IPS-18a (cell line): ENCODE data around the gene TSN.

Source experiments
- H3K27ac ChIP-seq: one replicate; pipeline ENCODE4 v1.5.1; 2013; ENCODE audit warnings: low read length
- H3K27me3 ChIP-seq: one replicate; pipeline ENCODE4 v1.6.1; 2013; ENCODE audit warnings: mild to moderate bottlenecking, low read length; ENCODE audit not compliant: control insufficient read depth, insufficient read depth
- H3K36me3 ChIP-seq: one replicate; pipeline ENCODE4 v1.6.1; 2013; ENCODE audit warnings: low read depth, low read length; ENCODE audit not compliant: control insufficient read depth
- H3K4me1 ChIP-seq: one replicate; pipeline ENCODE4 v1.6.1; 2013; ENCODE audit warnings: low read depth, low read length; ENCODE audit not compliant: control insufficient read depth
- H3K4me3 ChIP-seq: one replicate; pipeline ENCODE4 v1.5.1; 2013; ENCODE audit warnings: low read length
- H3K9ac ChIP-seq: one replicate; pipeline ENCODE4 v1.6.1; 2013; ENCODE audit warnings: mild to moderate bottlenecking, low read length, moderate library complexity
- H3K9me3 ChIP-seq: one replicate; pipeline ENCODE4 v1.6.1; 2013; ENCODE audit warnings: low read depth, low read length; ENCODE audit not compliant: control insufficient read depth

The TSN gene

GRCh38 chr2:121748202-121748601 is 7.2 kb upstream of the TSN start:
- Histone ChIP-seq H3K36me3 (no peaks in the 10 kb centered on the region), H3K9me3 (no peaks in the 10 kb centered on the region), H3K4me3 (no peak overlapping the region), H3K27ac (no peak overlapping the region), H3K4me1 (no peaks in the 10 kb centered on the region), H3K27me3 (no peaks in the 10 kb centered on the region), H3K9ac (no peak overlapping the region)

GRCh38 chr2:121754851-121755236 is 607 bp upstream of the TSN start:
- H3K27me3 ChIP-seq = no peaks in the 10 kb centered on the region
- peaks cover 21% of the 10 kb centered on the region for H3K36me3 ChIP-seq
- peak overlapping the region; percentile 84 for H3K9ac ChIP-seq
- peak overlapping the region; percentile 75 for H3K4me3 ChIP-seq
- H3K9me3 ChIP-seq = no peaks in the 10 kb centered on the region
- H3K4me1 ChIP-seq = no peaks in the 10 kb centered on the region
- peak overlapping the region; percentile 2 for H3K27ac ChIP-seq

GRCh38 chr2:121764681-121765228 is 9.3 kb downstream of the TSN start:
- no peak overlapping the region for H3K9ac ChIP-seq
- H3K4me3 ChIP-seq = no peak overlapping the region
- peaks cover 74% of the 10 kb centered on the region for H3K36me3 ChIP-seq
- no peaks in the 10 kb centered on the region for H3K9me3 ChIP-seq
- no peaks in the 10 kb centered on the region for H3K4me1 ChIP-seq
- H3K27ac ChIP-seq = no peak overlapping the region
- H3K27me3 ChIP-seq = no peaks in the 10 kb centered on the region

GRCh38 chr2:121766624-121767023 is 11.2 kb downstream of the TSN start:
- Histone ChIP-seq H3K9me3 (no peaks in the 10 kb centered on the region), H3K4me1 (no peaks in the 10 kb centered on the region), H3K27ac (no peak overlapping the region), H3K4me3 (no peak overlapping the region), H3K27me3 (no peaks in the 10 kb centered on the region), H3K36me3 (peaks cover 59% of the 10 kb centered on the region), H3K9ac (no peak overlapping the region)

- Histone ChIP-seq H3K9me3 (no peaks in the 10 kb centered on the region), H3K27me3 (no peaks in the 10 kb centered on the region), H3K4me1 (no peaks in the 10 kb centered on the region), H3K4me3 (no peak overlapping the region), H3K9ac (no peak overlapping the region), H3K36me3 (peaks cover 48% of the 10 kb centered on the region), H3K27ac (no peak overlapping the region)
Measured at GRCh38 chr2:121768143-121768755, 12.8 kb downstream of the TSN start.

GRCh38 chr2:121771976-121772742 is 16.7 kb downstream of the TSN start:
- H3K4me1 ChIP-seq = no peaks in the 10 kb centered on the region
- no peak overlapping the region for H3K9ac ChIP-seq
- H3K27me3 ChIP-seq = no peaks in the 10 kb centered on the region
- no peak overlapping the region for H3K4me3 ChIP-seq
- peaks cover 11% of the 10 kb centered on the region for H3K36me3 ChIP-seq
- no peak overlapping the region for H3K27ac ChIP-seq
- H3K9me3 ChIP-seq = no peaks in the 10 kb centered on the region

- no peaks in the 10 kb centered on the region for H3K9me3 ChIP-seq
- no peaks in the 10 kb centered on the region for H3K36me3 ChIP-seq
- H3K4me3 ChIP-seq = no peak overlapping the region
- H3K9ac ChIP-seq = no peak overlapping the region
- H3K27me3 ChIP-seq = no peaks in the 10 kb centered on the region
- H3K4me1 ChIP-seq = no peaks in the 10 kb centered on the region
- no peak overlapping the region for H3K27ac ChIP-seq
Measured at GRCh38 chr2:121774235-121774634, 18.8 kb downstream of the TSN start.

GRCh38 chr2:121776361-121776760 is 20.9 kb downstream of the TSN start:
- H3K36me3 ChIP-seq = no peaks in the 10 kb centered on the region
- no peak overlapping the region for H3K4me3 ChIP-seq
- no peak overlapping the region for H3K27ac ChIP-seq
- H3K4me1 ChIP-seq = no peaks in the 10 kb centered on the region
- H3K9ac ChIP-seq = no peak overlapping the region
- no peaks in the 10 kb centered on the region for H3K9me3 ChIP-seq
- H3K27me3 ChIP-seq = no peaks in the 10 kb centered on the region

GRCh38 chr2:121776885-121777698 is 21.6 kb downstream of the TSN start:
- Histone ChIP-seq H3K9ac (no peak overlapping the region), H3K4me3 (no peak overlapping the region), H3K36me3 (no peaks in the 10 kb centered on the region), H3K27me3 (no peaks in the 10 kb centered on the region), H3K9me3 (no peaks in the 10 kb centered on the region), H3K4me1 (no peaks in the 10 kb centered on the region), H3K27ac (no peak overlapping the region)

- Histone ChIP-seq H3K4me3 (no peak overlapping the region), H3K27ac (no peak overlapping the region), H3K9ac (no peak overlapping the region), H3K9me3 (no peaks in the 10 kb centered on the region), H3K36me3 (no peaks in the 10 kb centered on the region), H3K27me3 (no peaks in the 10 kb centered on the region), H3K4me1 (no peaks in the 10 kb centered on the region)
Measured at GRCh38 chr2:121777699-121778058, 22.2 kb downstream of the TSN start.

GRCh38 chr2:121778741-121779487 is 23.5 kb downstream of the TSN start:
- H3K4me1 ChIP-seq = no peaks in the 10 kb centered on the region

More at GRCh38 chr2:121778741-121779487, 23.5 kb downstream of the TSN start:
- H3K4me3 ChIP-seq = no peak overlapping the region
- H3K27me3 ChIP-seq = no peaks in the 10 kb centered on the region
- H3K9ac ChIP-seq = no peak overlapping the region
- H3K27ac ChIP-seq = no peak overlapping the region
- H3K36me3 ChIP-seq = no peaks in the 10 kb centered on the region
- no peaks in the 10 kb centered on the region for H3K9me3 ChIP-seq
